HG03039 (cell line): Measurements from ENCODE around the gene APBA2.

Experiments
- ATAC-seq: cut with Tn5 transposase; IDR thresholded peaks from one replicate; pipeline ENCODE4 v1.9.1; 2021; ENCODE audit warnings: mild to moderate bottlenecking, moderate library complexity; ENCODE audit not compliant: unreplicated experiment

Gene APBA2

DNA sequence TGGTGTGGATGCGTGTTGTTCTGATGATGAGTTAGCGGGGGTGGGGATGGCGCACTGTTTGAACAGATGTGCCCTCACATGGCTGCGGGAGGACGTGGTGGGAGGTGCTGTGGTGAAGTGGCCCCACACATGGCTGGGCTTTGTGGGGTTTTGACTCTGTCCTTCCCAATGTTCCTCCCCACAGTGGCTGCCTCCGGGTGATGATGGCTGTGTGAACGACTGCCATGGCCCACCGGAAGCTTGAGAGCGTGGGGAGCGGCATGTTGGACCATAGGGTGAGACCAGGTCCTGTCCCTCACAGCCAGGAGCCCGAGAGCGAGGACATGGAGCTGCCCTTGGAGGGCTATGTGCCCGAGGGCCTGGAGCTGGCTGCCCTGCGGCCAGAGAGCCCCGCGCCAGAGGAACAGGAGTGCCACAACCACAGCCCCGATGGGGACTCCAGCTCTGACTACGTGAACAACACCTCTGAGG is 167.9 kb downstream of the APBA2 start:
- ATAC-seq: no peak

DNA sequence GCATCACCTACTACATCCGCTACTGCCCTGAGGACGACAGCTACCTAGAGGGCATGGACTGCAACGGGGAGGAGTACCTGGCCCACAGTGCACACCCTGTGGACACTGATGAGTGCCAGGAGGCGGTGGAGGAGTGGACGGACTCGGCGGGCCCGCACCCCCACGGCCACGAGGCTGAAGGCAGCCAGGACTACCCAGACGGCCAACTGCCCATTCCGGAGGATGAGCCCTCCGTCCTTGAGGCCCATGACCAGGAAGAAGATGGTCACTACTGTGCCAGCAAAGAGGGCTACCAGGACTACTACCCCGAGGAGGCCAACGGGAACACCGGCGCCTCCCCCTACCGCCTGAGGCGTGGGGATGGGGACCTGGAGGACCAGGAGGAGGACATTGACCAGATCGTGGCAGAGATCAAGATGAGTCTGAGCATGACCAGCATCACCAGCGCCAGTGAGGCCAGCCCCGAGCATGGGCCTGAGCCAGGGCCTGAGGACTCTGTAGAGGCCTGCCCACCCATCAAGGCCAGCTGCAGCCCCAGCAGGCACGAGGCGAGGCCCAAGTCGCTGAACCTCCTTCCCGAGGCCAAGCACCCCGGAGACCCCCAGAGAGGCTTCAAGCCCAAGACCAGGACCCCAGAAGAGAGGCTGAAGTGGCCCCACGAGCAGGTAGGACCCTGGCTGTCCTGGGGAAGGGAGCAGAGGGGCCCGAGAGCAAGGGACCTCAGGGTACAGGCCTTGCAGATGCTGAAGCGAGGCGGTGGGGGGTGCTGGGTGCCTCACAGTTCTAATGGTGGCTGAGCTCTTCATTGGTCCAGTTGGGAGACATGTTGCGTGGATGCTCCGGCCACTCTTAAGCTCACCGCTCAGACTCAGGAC is 168.6 kb downstream of the APBA2 start:
- no peak for ATAC-seq

DNA sequence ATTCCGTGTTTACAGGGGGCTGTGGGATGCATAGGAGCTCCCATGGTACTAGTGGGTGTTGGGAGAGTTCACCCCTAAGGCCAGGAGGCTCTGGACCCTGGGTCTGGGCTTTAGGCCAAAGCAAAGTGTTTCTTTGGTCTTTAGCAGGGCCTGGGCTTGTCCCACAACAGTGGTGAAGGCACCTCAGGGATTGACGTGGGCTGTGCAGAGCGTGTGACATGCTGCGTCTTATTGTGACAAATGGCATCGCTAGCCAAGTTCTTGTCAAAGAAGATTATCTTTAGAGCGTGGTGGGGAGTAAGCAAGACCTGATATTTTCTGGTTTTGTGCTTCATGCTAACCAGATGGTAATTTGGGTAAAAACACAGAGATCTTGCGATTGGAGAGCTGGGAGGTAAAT is 170.1 kb downstream of the APBA2 start:
- no peak for ATAC-seq

DNA sequence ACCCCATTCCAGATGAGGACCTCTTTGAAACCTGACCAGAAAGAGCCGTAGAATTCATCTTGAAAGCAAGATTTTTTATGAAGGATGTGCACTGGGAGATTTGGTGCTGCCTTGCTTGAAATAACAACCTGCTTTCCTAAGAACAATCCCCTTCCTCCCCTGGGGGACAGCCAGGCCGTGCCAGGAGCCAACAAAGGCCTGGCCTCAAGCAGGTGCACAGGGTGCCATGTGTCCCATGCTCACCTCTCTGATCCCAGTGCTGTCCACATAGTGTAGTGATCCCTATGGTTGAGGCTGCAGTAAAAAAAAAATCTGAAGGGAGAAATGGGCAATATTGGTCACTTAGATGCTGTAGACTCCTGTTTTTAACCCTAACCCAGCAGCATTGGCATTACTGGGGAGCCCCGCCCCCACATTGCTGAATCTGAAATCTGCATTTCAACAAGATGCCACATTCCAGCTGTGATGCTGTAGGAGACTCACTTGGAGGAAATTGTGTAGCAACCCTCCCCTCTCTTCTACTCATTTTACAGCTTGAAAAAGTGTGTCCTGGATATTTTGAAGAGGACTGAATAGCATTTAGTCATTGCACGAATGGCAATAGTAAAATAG is 171.2 kb downstream of the APBA2 start:
- no peak for ATAC-seq

DNA sequence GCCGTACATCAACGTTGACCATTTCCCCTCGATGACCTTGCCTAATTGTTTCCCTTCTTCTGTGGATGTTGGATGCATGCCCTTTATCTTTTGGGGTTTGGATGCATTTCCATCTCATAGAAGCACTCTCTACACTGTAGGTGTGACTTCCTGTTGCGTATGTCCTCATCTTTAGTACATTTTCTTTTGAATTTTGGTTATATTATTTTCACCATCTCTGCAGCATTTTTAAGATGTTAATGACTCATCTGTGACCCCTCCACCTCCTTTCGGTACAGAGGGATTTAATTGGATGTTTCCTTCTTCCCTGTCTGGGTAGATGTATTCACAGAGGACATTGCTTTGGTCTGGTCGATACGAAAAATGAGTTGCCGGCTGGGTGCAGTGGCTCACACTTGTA is 172.1 kb downstream of the APBA2 start:
- ATAC-seq: no peak

DNA sequence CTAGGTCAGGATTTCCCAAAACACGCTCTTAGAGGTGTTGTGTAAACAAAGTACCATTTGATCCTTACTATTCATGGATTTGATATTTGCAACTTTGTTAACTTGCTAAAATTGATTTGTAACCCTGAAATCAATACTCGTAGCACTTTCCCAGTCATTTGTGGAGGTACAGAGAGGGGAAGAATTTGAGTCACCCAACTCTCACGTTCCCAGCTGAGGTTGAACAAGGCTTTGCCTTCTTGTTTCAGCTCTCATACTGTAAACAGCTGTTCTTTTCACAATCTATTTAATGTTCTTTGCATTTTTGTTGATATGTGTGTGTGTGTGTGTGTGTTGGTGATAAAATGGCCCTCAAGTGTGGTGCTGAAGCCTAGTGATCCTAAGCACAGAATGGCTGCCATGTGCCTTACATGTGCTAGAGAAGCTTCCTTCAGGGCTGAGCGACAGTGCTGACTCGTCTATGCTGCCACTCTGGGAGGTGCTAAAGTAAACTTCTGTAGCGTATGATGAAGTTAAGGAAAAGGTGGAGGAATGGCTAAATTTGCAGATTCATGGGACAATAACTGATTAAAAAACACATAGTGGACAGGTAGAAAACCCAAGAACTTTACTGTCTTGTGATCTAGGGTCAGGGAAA is 173.2 kb downstream of the APBA2 start:
- ATAC-seq: no peak

DNA sequence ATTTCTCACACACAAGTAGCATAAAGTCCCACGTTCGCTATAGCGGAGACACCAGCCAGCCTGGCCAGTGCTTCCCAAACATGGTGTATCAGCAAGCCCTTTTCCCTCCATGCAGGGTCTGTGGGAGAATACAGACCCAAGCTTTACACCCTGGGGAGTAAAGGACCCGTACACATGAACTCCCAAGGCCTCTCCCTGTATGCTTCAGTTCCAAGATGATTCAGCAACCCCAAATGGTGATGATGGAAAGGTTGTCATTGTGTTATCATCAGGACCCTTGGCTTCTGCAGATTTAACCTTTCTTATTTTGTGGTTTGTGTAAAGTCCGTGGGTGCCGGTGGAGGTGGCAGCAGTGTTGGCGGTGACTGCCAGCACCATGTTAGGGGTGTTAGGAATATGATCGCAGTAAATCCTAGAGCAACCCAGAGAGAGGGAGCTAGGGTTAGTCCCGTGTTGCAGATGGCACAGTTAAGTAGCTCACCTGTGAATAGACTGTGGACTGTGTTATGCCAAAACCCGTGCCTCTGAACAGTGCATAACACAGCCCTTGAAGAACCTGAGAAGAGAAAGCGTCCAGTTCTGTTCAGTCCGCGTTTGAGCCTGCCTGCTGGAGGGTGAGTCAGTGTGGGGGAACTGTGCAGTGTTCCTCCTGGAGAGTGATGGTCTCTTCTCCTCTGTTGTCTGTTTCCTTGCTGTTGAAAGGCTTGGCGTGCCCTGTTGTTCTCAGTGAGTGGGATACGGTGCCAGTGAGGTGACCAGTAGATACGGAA is 174.3 kb downstream of the APBA2 start:
- no peak for ATAC-seq

DNA sequence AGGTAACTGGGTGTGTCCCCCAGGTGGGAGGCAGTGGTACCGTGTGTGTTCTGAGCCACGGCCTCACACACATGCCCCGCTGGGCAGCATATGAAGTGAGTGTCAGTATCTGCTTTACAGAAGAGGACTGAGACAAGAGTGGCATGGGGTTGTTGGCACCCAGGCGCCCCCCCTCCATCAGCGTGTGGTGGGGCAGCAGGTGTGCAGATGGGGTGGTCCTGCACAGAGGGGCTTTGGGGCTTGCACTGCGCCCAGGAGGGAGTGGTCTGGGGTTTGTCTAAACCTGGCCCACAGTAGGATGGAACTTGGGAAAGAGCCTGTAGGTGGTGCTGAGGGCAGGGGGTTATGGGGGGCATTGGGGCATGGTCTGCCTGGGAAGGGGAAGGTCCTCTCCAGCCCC is 176.0 kb downstream of the APBA2 start:
- ATAC-seq: no peak

DNA sequence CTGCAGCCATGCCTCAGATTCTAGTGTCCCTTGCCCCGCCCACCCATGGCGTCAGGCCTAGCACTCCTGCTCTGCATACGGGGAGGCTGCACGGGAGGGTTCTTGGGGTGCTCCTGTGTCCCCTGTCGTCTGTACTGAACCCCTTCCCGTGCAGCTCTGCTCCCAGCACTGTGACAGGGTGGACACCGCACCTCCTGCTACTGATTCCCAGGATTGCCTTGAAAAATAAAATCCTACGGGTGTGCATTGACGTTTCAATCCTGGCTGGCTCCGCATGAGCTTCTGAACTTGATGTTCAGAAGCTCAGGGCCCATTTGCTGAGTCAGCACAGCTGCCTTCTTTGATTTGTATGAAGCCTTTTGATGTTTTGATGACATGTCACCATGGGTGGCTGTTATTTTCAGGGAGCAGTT is 176.4 kb downstream of the APBA2 start:
- ATAC-seq: no peak

DNA sequence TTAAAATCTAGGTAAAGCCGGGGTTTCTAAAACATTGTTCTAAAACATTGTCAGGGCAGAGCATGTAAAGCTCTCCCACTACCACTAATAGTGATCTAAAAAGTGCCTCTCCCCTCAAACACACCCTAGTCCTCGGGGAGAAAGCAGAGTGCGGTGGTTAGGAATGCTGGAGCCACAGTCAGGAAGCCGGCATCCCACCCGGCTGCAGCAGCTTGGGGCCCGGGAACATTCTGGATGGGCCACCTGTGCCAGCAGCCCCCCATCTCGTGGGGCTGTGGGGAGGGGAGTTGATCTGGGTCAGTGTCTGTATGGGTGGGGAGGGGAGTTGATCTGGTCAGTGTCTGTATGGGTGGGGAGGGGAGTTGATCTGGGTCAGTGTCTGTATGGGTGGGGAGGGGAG is 176.9 kb downstream of the APBA2 start:
- no peak for ATAC-seq

DNA sequence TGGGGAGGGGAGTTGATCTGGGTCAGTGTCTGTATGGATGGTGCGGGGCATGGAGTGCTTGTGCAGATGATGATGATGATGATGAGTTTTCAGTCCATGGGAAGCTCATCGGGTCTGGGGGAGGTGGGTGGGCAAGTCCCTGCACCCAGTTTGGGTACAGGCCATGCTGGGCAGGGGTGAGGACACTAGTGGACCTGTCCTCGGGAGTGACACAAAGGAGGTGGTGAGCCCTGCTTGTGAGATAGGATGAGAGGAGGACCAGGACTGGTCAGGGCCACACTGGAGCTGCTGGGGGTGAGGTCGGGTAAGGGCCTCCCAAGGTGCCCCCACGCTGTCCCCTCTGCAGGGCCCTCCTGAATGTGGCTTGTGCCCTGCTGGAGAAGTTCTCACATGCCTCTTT is 177.9 kb downstream of the APBA2 start:
- no peak for ATAC-seq

DNA sequence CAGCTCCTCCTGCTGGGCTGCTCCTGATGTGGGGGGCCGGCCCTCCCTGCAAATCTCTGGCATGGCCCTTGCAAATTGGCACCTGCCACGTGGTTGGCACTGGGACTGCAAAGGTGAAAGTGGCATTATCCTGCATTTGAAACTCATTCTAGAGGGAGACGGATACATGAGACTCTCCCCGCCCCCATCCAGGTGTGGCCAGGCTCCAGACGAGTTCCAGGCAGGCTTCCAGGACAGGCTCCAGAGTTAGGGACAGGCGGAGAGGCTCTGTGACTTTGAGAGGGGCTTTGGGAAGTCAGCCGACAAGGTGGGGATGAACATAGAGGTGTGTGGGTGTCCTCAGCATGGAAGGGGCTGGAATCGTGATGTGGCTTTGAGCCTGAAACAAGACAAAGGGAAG is 178.5 kb downstream of the APBA2 start:
- ATAC-seq: no peak

DNA sequence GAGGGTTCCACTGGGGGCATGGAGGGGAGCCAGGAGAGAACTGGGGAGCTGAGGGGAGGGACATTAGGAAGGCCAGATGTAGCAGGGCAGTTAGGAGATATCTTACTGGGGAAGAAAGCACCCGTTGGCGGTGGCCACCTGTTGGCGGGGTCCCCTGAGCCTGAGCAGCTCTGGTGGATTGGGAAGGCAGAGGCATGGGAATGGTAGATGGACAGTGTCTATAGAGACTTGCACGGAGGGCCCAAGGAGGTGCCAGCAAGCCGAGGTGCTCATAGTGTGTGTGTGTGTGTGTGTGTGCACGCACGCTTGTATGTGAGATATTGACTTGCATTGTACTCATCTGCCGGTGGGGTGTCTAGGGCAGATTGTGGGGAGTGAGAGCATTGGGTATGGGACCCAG is 179.0 kb downstream of the APBA2 start:
- no peak for ATAC-seq

DNA sequence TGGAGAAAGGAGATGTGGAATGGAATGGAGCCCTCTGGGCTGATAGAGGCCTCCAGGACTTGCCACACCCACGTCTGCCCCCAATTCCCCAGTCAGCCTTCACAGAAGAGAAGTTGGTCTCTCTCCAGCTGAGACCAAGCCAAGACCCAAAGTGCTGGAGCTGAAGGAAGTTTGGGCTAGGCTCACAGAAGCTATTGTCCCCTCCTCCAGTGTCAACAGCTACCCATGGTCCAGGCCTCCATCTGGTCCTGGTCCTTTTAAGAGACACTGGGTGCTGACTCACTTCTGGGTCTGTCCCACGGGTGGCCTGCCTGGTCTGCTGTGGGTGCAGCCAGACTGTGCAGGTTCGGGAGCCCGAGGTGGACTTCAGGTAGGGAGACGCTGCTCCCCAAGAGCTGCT is 179.8 kb downstream of the APBA2 start:
- no peak for ATAC-seq

DNA sequence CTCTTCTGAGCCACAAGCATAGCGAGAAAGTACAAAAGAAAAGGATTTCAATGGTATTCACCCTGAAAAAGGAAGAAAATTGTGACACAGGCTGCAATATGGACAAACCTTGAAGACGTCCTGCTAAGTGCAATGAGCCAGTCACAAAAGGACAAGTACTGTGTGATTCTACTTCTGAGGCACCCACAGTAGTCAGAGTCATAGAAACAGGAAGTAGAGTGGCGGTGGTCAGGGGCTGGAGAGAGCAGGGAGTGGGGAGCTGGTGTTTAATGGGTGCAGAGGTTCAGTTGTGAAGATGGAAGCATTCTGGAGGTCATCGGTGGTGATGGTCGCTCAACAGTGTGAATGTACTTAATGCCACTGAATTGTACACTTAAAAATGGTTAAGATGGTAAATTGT is 180.5 kb downstream of the APBA2 start:
- no peak for ATAC-seq

DNA sequence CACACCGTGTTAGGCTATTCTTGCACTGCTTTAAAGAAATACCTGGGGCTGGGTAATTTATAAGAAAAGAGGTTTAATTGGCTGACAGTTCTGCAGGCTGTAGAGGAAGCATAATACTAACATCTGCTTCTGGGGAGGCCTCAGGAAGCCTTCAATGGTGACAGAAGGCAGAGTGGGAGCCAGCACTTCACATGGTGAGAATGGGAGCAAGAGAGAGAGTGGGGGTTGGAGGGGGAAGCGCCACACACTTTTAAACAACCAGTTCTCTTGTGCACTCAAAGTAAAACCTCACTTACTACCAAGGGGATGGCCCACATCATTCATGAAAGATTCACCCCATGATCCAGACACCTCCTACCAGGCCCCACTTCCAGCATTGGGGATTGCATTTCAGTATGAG is 181.1 kb downstream of the APBA2 start:
- no peak for ATAC-seq

DNA sequence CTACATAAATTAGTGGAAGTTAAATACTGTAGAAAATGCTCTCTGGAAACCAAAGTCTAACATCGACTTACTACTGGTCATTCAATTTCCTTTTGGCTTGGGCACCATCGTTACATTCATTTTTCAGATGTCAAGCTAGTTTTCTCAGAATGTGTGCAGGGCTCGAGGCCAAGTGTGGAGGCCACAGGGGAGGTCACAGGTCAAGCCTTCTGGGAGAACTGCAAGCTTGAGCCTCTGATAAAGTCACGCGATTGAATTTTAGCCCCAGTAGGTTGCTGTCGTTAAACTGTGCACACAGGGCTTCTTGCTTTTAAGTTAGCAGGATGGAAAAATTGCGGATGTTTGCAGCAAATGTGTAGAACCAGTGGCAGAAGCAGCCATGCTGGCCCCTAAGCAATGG is 182.2 kb downstream of the APBA2 start:
- no peak for ATAC-seq

DNA sequence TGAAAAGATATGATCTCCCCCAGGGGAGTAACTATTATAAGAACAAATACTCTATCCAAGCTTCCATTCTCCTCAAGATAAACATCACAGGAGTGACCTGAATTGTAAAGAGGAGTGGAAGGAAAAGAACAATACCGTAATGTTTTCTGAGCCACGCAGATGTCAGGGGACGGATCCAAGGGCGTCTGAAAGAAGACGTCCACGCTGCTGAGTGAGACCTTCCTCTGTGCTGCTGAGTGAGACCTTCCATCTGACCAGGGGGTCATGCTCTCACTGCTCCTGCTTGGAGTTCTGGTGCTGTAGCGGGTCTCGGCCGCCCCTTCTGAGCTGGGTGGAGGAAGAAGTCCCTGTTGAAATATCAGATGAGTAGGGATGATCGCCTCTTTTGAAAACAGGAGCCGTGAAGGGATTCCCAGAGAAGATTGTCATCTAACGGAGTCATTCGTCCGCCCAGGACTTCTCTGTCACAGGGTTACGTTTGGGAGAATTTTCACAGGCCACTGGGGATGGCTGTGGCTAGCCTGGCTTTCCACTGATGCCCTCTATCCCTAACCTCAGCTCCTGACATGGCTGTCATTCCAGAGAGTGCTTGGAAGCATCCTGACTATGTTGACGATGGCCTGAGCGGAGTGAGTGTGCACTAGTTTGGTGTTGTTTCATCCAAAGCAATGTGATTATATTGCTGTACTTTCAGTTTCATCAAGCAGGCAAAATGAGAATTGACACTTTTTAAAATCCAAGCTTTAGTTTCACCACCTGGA is 184.9 kb downstream of the APBA2 start:
- no peak for ATAC-seq

DNA sequence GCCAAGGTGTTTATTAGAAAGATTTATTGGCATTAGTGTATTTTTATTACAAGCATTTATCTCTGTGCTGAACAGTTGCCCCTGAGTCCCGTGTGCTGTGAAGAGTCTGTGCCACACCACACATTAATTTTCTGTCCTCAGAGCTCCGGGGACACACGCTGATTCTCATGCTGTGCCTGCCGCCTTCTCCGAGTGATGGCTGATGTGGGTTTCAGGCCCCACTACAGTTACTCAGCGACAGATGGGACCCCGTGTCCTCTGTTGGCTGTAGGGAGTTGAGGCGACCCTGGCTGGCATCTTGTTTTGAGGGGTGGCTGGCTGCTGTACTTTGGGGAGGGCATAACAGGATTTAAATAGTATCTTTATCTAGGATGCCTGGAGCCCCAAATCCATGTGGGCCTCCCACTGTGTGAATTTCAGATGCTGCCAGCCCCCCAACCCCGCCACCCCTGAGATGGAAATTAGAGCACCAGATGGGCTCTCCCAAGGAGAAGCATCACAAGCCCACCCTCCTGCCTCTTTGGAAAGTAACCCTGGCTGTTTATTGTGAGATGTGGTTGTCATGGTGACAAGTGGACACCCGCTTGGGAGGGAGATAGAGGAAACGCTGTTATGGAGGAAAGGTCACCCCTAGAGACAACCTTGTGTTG is 185.6 kb downstream of the APBA2 start:
- ATAC-seq: no peak

DNA sequence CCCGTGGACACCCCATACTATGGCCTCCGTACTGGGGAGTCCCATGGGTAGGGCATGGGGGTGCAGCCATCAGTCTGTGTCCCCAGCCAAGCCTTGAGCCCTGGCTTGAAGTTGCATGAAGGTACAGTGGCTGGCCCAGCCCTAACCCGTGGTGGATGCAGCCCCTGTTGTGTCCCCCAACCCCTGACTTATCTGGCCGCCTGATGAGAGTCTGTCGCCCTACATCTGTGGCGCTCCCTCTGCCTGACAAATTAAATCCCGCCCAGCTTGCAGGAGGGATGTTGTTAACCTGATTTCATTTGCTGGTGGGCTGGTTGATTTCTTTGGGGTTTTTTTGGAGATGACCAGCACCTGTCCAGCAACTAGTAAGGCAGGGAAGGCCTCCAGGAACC is 186.1 kb downstream of the APBA2 start:
- no peak for ATAC-seq
